A673 (cell line): ENCODE measurements around the gene GEMIN8. TPM values are rescaled to one million over a fixed set of nuclear protein-coding genes. Genes with fewer than 3 reads are reported as not detected.

Experiments used
- BruUV-seq: library from RNA; stranded (reverse); fragments of 400-500 nt; replicated peaks from 2 replicates; lab custom pipeline; 2021; lab: Mats Ljungman, UMichigan
- CTCF ChIA-PET: fragments of 300-600 bp; sonication (Branson Sonifier 250); formaldehyde crosslinking; loops from one replicate; lab custom pipeline; 2022; ENCODE audit warnings: antibody characterized with exemption; lab: Charles Lee
- POLR2A ChIA-PET: fragments of 300-600 bp; sonication (Branson Sonifier 250); formaldehyde crosslinking; loops from one replicate; lab custom pipeline; 2022; ENCODE audit warnings: antibody characterized with exemption; ENCODE audit not compliant: low non-redundant PET; lab: Charles Lee
- DNase-seq: peaks from one replicate; pipeline ENCODE4 v3.0.0-alpha.2; 2015; ENCODE audit warnings: low spot score
- H3K27ac ChIP-seq: fragments of 200-600 bp; sonication (generic); 2 replicates; pipeline ENCODE4 v1.5.1; 2016; ENCODE audit warnings: mixed run types, low read depth, mild to moderate bottlenecking, mixed read lengths, antibody characterized with exemption, low read length; ENCODE audit not compliant: poor library complexity, severe bottlenecking
- H3K27me3 ChIP-seq: fragments of 200-600 bp; sonication (generic); replicated peaks from 2 replicates; pipeline ENCODE4 v1.6.1; 2017; ENCODE audit warnings: mixed run types, low read depth, mild to moderate bottlenecking, mixed read lengths, antibody characterized with exemption, low read length; ENCODE audit not compliant: insufficient read depth, poor library complexity
- H3K36me3 ChIP-seq: fragments of 200-600 bp; sonication (generic); 2 replicates; pipeline ENCODE4 v1.6.1; 2016; ENCODE audit warnings: mixed run types, mild to moderate bottlenecking, mixed read lengths, antibody characterized with exemption, low read length; ENCODE audit not compliant: insufficient read depth, poor library complexity, severe bottlenecking
- H3K4me1 ChIP-seq: fragments of 200-600 bp; sonication (generic); 2 replicates; pipeline ENCODE4 v1.6.1; 2017; ENCODE audit warnings: mixed run types, mild to moderate bottlenecking, mixed read lengths, antibody characterized with exemption, low read length; ENCODE audit not compliant: insufficient read depth, poor library complexity, severe bottlenecking
- H3K4me3 ChIP-seq: fragments of 200-600 bp; sonication (generic); 2 replicates; pipeline ENCODE4 v1.5.1; 2016; ENCODE audit warnings: low read depth, mixed run types, mild to moderate bottlenecking, mixed read lengths, low read length; ENCODE audit not compliant: poor library complexity, severe bottlenecking
- H3K9me3 ChIP-seq: fragments of 200-600 bp; sonication (generic); 2 replicates; pipeline ENCODE4 v1.6.1; 2016; ENCODE audit warnings: mixed run types, low read depth, mild to moderate bottlenecking, mixed read lengths, antibody characterized with exemption, low read length; ENCODE audit not compliant: poor library complexity, severe bottlenecking
- CTCF ChIP-seq: fragments of 300-800, 200-600 bp; sonication (generic); conservative IDR thresholded peaks from 2 replicates; pipeline ENCODE4 v1.5.1; 2017; ENCODE audit warnings: low read depth, mild to moderate bottlenecking, antibody characterized with exemption, low read length, moderate library complexity, mixed read lengths
- EZH2 ChIP-seq: fragments of 200-600 bp; sonication (generic); IDR thresholded peaks from 2 replicates; pipeline ENCODE4 v1.6.1; 2017; ENCODE audit warnings: borderline replicate concordance, low read depth, mild to moderate bottlenecking, mixed read lengths, antibody characterized with exemption, low read length; ENCODE audit not compliant: poor library complexity, severe bottlenecking
- intact Hi-C: fragments of 100-400 bp; cut with micrococcal nuclease; formaldehyde crosslinking; loops from one replicate; pipeline ENCODE4 v1.10.0; 2022; ENCODE audit not compliant: unreplicated experiment
- total RNA-seq: library from RNA; stranded (reverse); gene quantifications from 2 replicates; pipeline ENCODE4 v1.2.3, GENCODE V29; 2021

GEMIN8 gene
- total RNA-seq, 1 experiment from 2014 or later = 9.2 TPM

GRCh38 chrX:13967636-13968035 lies 62.1 kb downstream of the GEMIN8 start:
- POLR2A ChIA-PET = no interaction called here
- Histone ChIP-seq H3K27ac (no peak overlapping the region), H3K4me3 (no peak overlapping the region), H3K27me3 (no peaks in the 10 kb centered on the region), H3K4me1 (no peaks in the 10 kb centered on the region), H3K9me3 (no peaks in the 10 kb centered on the region), H3K36me3 (no peaks in the 10 kb centered on the region)
- DNase-seq = no peak
- no TSS peak for BruUV-seq
- intact Hi-C loops = no loop called here
- TF ChIP-seq EZH2 (no peak), CTCF (no peak)
- CTCF ChIA-PET = no interaction called here

- BruUV-seq = no TSS peak
- Histone ChIP-seq H3K36me3 (no peaks in the 10 kb centered on the region), H3K4me3 (no peak overlapping the region), H3K4me1 (no peaks in the 10 kb centered on the region), H3K27ac (no peak overlapping the region), H3K9me3 (no peaks in the 10 kb centered on the region), H3K27me3 (no peaks in the 10 kb centered on the region)
- DNase-seq = no peak
- no peak for TF ChIP-seq CTCF
- no peak for TF ChIP-seq EZH2
- ChIA-PET POLR2A (no interaction called here), CTCF (no interaction called here)
- intact Hi-C loops = no loop called here
Measured at GRCh38 chrX:13966793-13967125, 62.9 kb downstream of the GEMIN8 start.

- Histone ChIP-seq H3K36me3 (no peaks in the 10 kb centered on the region), H3K4me1 (no peaks in the 10 kb centered on the region), H3K27ac (no peak overlapping the region), H3K27me3 (no peaks in the 10 kb centered on the region), H3K9me3 (no peaks in the 10 kb centered on the region), H3K4me3 (no peak overlapping the region)
- TF ChIP-seq CTCF (no peak), EZH2 (no peak)
- no TSS peak for BruUV-seq
- intact Hi-C loops = no loop called here
- ChIA-PET POLR2A (no interaction called here), CTCF (no interaction called here)
- DNase-seq = no peak
Measured at GRCh38 chrX:13966071-13966792, 63.5 kb downstream of the GEMIN8 start.
